ENCODE data around the gene PEDS1.
A peak's percentile ranks its signal among the peaks of the same experiment; 100 is the strongest.
"Not testable (repeated sequence)": the region's sequence is repeated elsewhere in the genome, so short reads cannot be mapped to it uniquely, and the experiment has no call there.

PEDS1 gene

DNA sequence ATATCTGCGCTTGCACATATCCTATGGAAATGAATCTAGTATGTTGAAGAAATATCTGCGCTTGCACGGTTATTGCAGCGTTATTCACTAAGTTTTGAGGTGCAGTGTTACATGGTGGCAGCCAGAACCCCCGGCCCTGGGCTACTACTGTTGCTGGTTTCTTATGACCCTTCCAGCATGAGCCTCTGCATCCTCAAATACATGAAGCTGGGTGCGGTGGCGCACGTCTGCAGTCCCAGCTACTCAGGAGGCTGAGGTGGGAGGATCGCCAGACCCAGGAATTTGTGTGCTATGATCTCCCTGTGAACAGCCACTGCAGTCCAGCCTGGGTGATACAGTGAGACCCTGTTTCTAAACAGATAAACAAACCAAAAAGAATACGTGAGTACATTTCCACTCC, 27.8 kb upstream of the PEDS1 start:
- ATAC-seq (ENCODE audit: low read depth) (no peak), DNase-seq (ENCODE audit: low spot score) (peak; percentile 80)
- no peak for TF ChIP-seq CTCF (IDR thresholded peaks at IDR 0.05; ENCODE audit: poor library complexity, severe bottlenecking)
- Histone ChIP-seq H3K27me3 (ENCODE audit: insufficient read depth, poor library complexity, severe bottlenecking) (no peaks in the 10 kb centered on the region), H3K9me3 (ENCODE audit: severe bottlenecking) (no peaks in the 10 kb centered on the region), H3K4me3 (ENCODE audit: severe bottlenecking) (no peak overlapping the region), H3K27ac (ENCODE audit: poor library complexity, severe bottlenecking) (no peak overlapping the region), H3K4me1 (ENCODE audit: insufficient read depth, poor library complexity, severe bottlenecking) (no peaks in the 10 kb centered on the region), H3K36me3 (ENCODE audit: low read depth) (no peaks in the 10 kb centered on the region)

GRCh38 chr20:50178672-50179071, 25.1 kb upstream of the PEDS1 start:
- H3K36me3 ChIP-seq (ENCODE audit: low read depth); H3K27ac ChIP-seq (ENCODE audit: poor library complexity, severe bottlenecking); H3K4me1 ChIP-seq (ENCODE audit: insufficient read depth, poor library complexity, severe bottlenecking); H3K4me3 ChIP-seq (ENCODE audit: severe bottlenecking); H3K9me3 ChIP-seq (ENCODE audit: severe bottlenecking); H3K27me3 ChIP-seq (ENCODE audit: insufficient read depth, poor library complexity, severe bottlenecking); ATAC-seq (ENCODE audit: low read depth); DNase-seq (ENCODE audit: low spot score): not testable (repeated sequence)

DNA sequence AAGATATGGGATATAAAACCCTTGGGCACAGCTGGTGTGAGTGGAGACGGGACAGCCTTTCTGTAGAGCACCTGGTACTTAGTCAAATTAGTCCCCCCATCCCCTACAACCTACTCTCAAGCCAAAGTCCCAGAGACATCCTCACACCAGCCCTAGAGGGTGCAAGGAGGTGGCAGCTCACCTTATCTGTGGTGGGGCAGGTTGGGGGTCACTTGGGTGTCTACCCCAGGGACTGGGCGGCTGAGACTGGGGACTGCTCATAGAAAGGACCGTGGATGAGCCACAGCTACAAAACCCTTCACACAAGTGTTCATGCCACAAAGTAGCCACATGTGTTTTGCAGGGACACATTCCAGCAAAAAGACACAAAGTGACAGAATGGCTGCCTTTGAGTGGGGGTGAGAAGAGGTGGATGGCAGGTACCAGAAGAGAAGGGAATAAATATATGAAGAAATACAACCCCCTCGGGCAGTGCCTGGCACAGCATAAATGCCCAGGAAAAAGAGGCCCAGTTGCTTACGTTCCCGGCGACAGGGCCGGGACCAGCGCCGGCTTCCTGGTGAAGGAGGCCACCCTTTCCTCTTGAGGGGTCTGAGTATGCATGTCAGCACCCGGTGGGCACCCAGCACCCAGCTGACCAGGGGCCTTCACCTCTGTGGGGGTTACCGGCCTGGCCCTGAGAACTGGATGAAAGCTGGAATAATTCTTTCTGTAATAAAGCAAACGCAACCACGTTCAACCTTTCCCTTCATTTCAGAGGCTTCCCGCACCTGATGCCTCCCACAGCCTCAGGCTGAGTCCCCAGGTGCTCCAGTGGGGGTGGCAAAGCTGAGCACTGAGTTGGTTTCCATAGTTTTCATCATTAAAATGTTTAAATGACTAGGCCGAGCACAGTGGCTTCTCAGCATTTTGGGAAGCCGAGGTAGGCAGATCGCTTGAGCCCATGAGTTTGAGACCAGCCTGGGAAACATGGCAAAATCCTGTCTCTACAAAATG, 22.7 kb upstream of the PEDS1 start:
- H3K4me3 ChIP-seq (ENCODE audit: severe bottlenecking), result no peak overlapping the region
- no peaks in the 10 kb centered on the region for H3K27me3 ChIP-seq (ENCODE audit: insufficient read depth, poor library complexity, severe bottlenecking)
- no peak overlapping the region for H3K27ac ChIP-seq (ENCODE audit: poor library complexity, severe bottlenecking)
- H3K9me3 ChIP-seq (ENCODE audit: severe bottlenecking), result no peaks in the 10 kb centered on the region
- DNase-seq (ENCODE audit: low spot score), result no peak
- TF ChIP-seq CTCF (IDR thresholded peaks at IDR 0.05; ENCODE audit: poor library complexity, severe bottlenecking), result no peak
- peaks cover 3% of the 10 kb centered on the region for H3K4me1 ChIP-seq (ENCODE audit: insufficient read depth, poor library complexity, severe bottlenecking)
- ATAC-seq (ENCODE audit: low read depth), result no peak
- H3K36me3 ChIP-seq (ENCODE audit: low read depth), result no peaks in the 10 kb centered on the region

- no peaks in the 10 kb centered on the region for H3K27me3 ChIP-seq (ENCODE audit: insufficient read depth, poor library complexity, severe bottlenecking)
- H3K4me3 ChIP-seq (ENCODE audit: severe bottlenecking), result no peak overlapping the region
- no peak overlapping the region for H3K27ac ChIP-seq (ENCODE audit: poor library complexity, severe bottlenecking)
- H3K9me3 ChIP-seq (ENCODE audit: severe bottlenecking), result no peaks in the 10 kb centered on the region
- ATAC-seq (ENCODE audit: low read depth) (no peak), DNase-seq (ENCODE audit: low spot score) (no peak)
- no peaks in the 10 kb centered on the region for H3K36me3 ChIP-seq (ENCODE audit: low read depth)
- H3K4me1 ChIP-seq (ENCODE audit: insufficient read depth, poor library complexity, severe bottlenecking), result peaks cover 3% of the 10 kb centered on the region
- no peak for TF ChIP-seq CTCF (IDR thresholded peaks at IDR 0.05; ENCODE audit: poor library complexity, severe bottlenecking)
Measured at GRCh38 chr20:50174456-50174855, 20.9 kb upstream of the PEDS1 start.

GRCh38 chr20:50172347-50173013, 19.0 kb upstream of the PEDS1 start:
- DNase-seq (ENCODE audit: low spot score) (peak; percentile 98), ATAC-seq (ENCODE audit: low read depth) (peak; percentile 91)
- H3K27me3 ChIP-seq (ENCODE audit: insufficient read depth, poor library complexity, severe bottlenecking), result no peaks in the 10 kb centered on the region
- peaks cover 3% of the 10 kb centered on the region for H3K4me1 ChIP-seq (ENCODE audit: insufficient read depth, poor library complexity, severe bottlenecking)
- H3K9me3 ChIP-seq (ENCODE audit: severe bottlenecking), result no peaks in the 10 kb centered on the region
- no peak for TF ChIP-seq CTCF (IDR thresholded peaks at IDR 0.05; ENCODE audit: poor library complexity, severe bottlenecking)
- H3K4me3 ChIP-seq (ENCODE audit: severe bottlenecking), result peak overlapping the region; percentile 34
- no peaks in the 10 kb centered on the region for H3K36me3 ChIP-seq (ENCODE audit: low read depth)
- H3K27ac ChIP-seq (ENCODE audit: poor library complexity, severe bottlenecking), result peak overlapping the region; percentile 54
